Neural cell (in vitro differentiated cells): ENCODE data around the gene ITFG1. TPM values are rescaled to one million over a fixed set of nuclear protein-coding genes. Genes with fewer than 3 reads are reported as not detected.

Source experiments
- H2AFZ ChIP-seq: fragments of 200-600, 300-800 bp; sonication (generic), shearing (Covaris generic); 2 replicates; pipeline ENCODE4 v1.6.0; 2014; ENCODE audit warnings: low read depth, mild to moderate bottlenecking, antibody characterized with exemption, low read length, moderate library complexity
- H3F3A ChIP-seq: fragments of 200-600 bp; shearing (Covaris generic); 2 replicates; pipeline ENCODE4 v1.6.1; 2016; ENCODE audit warnings: mild to moderate bottlenecking, moderate library complexity, mixed read lengths, antibody characterized with exemption, low read length; ENCODE audit not compliant: insufficient read depth, poor library complexity, severe bottlenecking
- H3K27ac ChIP-seq: fragments of 200-600, 300-800 bp; sonication (generic), shearing (Covaris generic); 2 replicates; pipeline ENCODE4 v1.5.1; 2014; ENCODE audit warnings: mild to moderate bottlenecking, low read length, moderate library complexity
- H3K27me3 ChIP-seq: fragments of 300-800, 200-600 bp; sonication (generic), shearing (Covaris generic); 2 replicates; pipeline ENCODE4 v1.6.0; 2014; ENCODE audit warnings: mild to moderate bottlenecking, low read depth, low read length, moderate library complexity; ENCODE audit not compliant: insufficient read depth
- H3K36me3 ChIP-seq: fragments of 300-800, 200-600 bp; sonication (generic), shearing (Covaris generic); 2 replicates; pipeline ENCODE4 v1.5.1; 2014; ENCODE audit warnings: mild to moderate bottlenecking, antibody characterized with exemption, low read length, moderate library complexity; ENCODE audit not compliant: insufficient read depth
- H3K4me2 ChIP-seq: fragments of 300-800, 200-600 bp; sonication (generic), shearing (Covaris generic); 2 replicates; pipeline ENCODE4 v1.6.0; 2014; ENCODE audit warnings: mild to moderate bottlenecking, low read length
- H3K4me3 ChIP-seq: fragments of 300-800, 200-600 bp; sonication (generic), shearing (Covaris generic); 2 replicates; pipeline ENCODE4 v1.5.1; 2014; ENCODE audit warnings: mild to moderate bottlenecking, low read length, moderate library complexity
- H3K79me2 ChIP-seq: fragments of 200-600 bp; shearing (Covaris generic); replicated peaks from 2 replicates; pipeline ENCODE4 v1.6.0; 2014; ENCODE audit warnings: mild to moderate bottlenecking, low read length, moderate library complexity; ENCODE audit not compliant: insufficient read depth
- H3K9ac ChIP-seq: fragments of 300-800, 200-600 bp; sonication (generic), shearing (Covaris generic); 2 replicates; pipeline ENCODE4 v1.6.1; 2016; ENCODE audit warnings: mild to moderate bottlenecking, low read length, mixed read lengths
- H3K9me2 ChIP-seq: fragments of 200-600 bp; shearing (Covaris generic); 2 replicates; pipeline ENCODE4 v1.6.1; 2016; ENCODE audit warnings: mild to moderate bottlenecking, low read length, mixed read lengths; ENCODE audit not compliant: insufficient read depth
- H3K9me3 ChIP-seq: fragments of 200-600, 300-800 bp; sonication (generic), shearing (Covaris generic); 2 replicates; pipeline ENCODE4 v1.6.1; 2016; ENCODE audit warnings: mild to moderate bottlenecking, mixed run types, low read length, moderate library complexity, mixed read lengths
- H4K20me1 ChIP-seq: fragments of 200-600 bp; shearing (Covaris generic); 2 replicates; pipeline ENCODE4 v1.6.1; 2016; ENCODE audit warnings: mild to moderate bottlenecking, mixed run types; ENCODE audit not compliant: insufficient read depth
- EP300 ChIP-seq: fragments of 450-650 bp; conservative IDR thresholded peaks from 2 replicates; pipeline ENCODE4 v1.6.1; 2014; ENCODE audit warnings: antibody characterized with exemption, mild to moderate bottlenecking, moderate library complexity; ENCODE audit not compliant: poor library complexity, severe bottlenecking
- EZH2 ChIP-seq: fragments of 200-600, 300-800 bp; shearing (Covaris generic), sonication (generic); IDR thresholded peaks from 2 replicates; pipeline ENCODE4 v1.6.1; 2014; ENCODE audit warnings: antibody characterized with exemption, low read length, borderline replicate concordance, mild to moderate bottlenecking; ENCODE audit not compliant: insufficient read depth, poor library complexity, severe bottlenecking
- MXI1 ChIP-seq: fragments of 450-650 bp; conservative IDR thresholded peaks from 2 replicates; pipeline ENCODE4 v1.6.1; 2014; ENCODE audit warnings: antibody characterized with exemption, mild to moderate bottlenecking; ENCODE audit not compliant: poor library complexity, severe bottlenecking
- POLR2AphosphoS5 ChIP-seq: IDR thresholded peaks from 2 replicates; pipeline ENCODE4 v1.6.1; 2012
- RAD21 ChIP-seq: fragments of 450-650 bp; conservative IDR thresholded peaks from 2 replicates; pipeline ENCODE4 v1.6.1; 2014; ENCODE audit warnings: antibody characterized with exemption, mild to moderate bottlenecking, moderate library complexity
- SMC3 ChIP-seq: fragments of 450-650 bp; conservative IDR thresholded peaks from 2 replicates; pipeline ENCODE4 v1.6.1; 2014; ENCODE audit warnings: antibody characterized with exemption, mild to moderate bottlenecking, moderate library complexity; ENCODE audit not compliant: poor library complexity
- TAF1 ChIP-seq: IDR thresholded peaks from 2 replicates; pipeline ENCODE4 v1.6.1; 2012; ENCODE audit warnings: low read depth
- polyA plus RNA-seq: library from polyadenylated mRNA; depleted of rRNA; stranded (reverse); fragments of >200 nt; gene quantifications from 2 replicates; pipeline ENCODE4 v1.2.3, GENCODE V29; 2014
- TF ChIP-seq, protein P1 (sequence below): IDR thresholded peaks from 2 replicates; pipeline ENCODE4 v1.6.1; 2012; ENCODE audit warnings: borderline replicate concordance
- TF ChIP-seq, protein P2 (sequence below): fragments of 450-650 bp; IDR thresholded peaks from 2 replicates; pipeline ENCODE4 v1.5.1; 2014; ENCODE audit warnings: antibody characterized with exemption, mild to moderate bottlenecking, moderate library complexity; ENCODE audit not compliant: poor library complexity, severe bottlenecking

Gene ITFG1
- polyA plus RNA-seq, 1 donor from 2014 or later: 155 TPM

DNA sequence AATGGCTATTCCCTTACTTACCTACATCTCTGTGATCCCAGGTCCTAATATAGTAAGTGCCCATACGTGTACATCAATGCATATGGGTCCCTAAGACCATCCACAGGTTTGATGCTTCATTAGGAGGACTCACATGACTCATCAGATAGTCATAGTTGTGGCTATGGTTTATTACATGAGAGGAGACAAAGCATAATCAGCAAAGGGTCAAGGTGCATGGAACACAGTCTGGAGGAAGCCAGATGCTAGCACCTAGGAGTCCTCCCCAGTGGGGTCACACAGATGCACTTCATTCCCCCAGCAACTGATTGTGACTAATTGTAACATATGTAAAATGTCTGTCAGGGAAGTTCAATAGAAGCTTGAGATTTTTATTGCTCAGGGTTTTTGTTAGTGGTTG lies 43.1 kb upstream of the ITFG1 start:
- no peaks in the 10 kb centered on the region for H3F3A ChIP-seq
- H3K9ac ChIP-seq: no peak overlapping the region
- H3K27me3 ChIP-seq: no peaks in the 10 kb centered on the region
- no peaks in the 10 kb centered on the region for H3K79me2 ChIP-seq
- H3K4me2 ChIP-seq: no peak overlapping the region
- no peak overlapping the region for H3K27ac ChIP-seq
- H3K4me3 ChIP-seq: no peak overlapping the region
- H4K20me1 ChIP-seq: no peaks in the 10 kb centered on the region
- TF ChIP-seq TAF1: no peak
- no peak for TF ChIP-seq RAD21
- TF ChIP-seq POLR2AphosphoS5: no peak
- TF ChIP-seq MXI1: no peak
- TF ChIP-seq EP300: no peak
- TF ChIP-seq, protein P1, sequence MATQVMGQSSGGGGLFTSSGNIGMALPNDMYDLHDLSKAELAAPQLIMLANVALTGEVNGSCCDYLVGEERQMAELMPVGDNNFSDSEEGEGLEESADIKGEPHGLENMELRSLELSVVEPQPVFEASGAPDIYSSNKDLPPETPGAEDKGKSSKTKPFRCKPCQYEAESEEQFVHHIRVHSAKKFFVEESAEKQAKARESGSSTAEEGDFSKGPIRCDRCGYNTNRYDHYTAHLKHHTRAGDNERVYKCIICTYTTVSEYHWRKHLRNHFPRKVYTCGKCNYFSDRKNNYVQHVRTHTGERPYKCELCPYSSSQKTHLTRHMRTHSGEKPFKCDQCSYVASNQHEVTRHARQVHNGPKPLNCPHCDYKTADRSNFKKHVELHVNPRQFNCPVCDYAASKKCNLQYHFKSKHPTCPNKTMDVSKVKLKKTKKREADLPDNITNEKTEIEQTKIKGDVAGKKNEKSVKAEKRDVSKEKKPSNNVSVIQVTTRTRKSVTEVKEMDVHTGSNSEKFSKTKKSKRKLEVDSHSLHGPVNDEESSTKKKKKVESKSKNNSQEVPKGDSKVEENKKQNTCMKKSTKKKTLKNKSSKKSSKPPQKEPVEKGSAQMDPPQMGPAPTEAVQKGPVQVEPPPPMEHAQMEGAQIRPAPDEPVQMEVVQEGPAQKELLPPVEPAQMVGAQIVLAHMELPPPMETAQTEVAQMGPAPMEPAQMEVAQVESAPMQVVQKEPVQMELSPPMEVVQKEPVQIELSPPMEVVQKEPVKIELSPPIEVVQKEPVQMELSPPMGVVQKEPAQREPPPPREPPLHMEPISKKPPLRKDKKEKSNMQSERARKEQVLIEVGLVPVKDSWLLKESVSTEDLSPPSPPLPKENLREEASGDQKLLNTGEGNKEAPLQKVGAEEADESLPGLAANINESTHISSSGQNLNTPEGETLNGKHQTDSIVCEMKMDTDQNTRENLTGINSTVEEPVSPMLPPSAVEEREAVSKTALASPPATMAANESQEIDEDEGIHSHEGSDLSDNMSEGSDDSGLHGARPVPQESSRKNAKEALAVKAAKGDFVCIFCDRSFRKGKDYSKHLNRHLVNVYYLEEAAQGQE: no peak
- no peak for TF ChIP-seq SMC3
- TF ChIP-seq, protein P2, sequence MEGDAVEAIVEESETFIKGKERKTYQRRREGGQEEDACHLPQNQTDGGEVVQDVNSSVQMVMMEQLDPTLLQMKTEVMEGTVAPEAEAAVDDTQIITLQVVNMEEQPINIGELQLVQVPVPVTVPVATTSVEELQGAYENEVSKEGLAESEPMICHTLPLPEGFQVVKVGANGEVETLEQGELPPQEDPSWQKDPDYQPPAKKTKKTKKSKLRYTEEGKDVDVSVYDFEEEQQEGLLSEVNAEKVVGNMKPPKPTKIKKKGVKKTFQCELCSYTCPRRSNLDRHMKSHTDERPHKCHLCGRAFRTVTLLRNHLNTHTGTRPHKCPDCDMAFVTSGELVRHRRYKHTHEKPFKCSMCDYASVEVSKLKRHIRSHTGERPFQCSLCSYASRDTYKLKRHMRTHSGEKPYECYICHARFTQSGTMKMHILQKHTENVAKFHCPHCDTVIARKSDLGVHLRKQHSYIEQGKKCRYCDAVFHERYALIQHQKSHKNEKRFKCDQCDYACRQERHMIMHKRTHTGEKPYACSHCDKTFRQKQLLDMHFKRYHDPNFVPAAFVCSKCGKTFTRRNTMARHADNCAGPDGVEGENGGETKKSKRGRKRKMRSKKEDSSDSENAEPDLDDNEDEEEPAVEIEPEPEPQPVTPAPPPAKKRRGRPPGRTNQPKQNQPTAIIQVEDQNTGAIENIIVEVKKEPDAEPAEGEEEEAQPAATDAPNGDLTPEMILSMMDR: no peak
- no peak for TF ChIP-seq EZH2
- H3K9me3 ChIP-seq: no peaks in the 10 kb centered on the region
- no peaks in the 10 kb centered on the region for H3K9me2 ChIP-seq
- no peaks in the 10 kb centered on the region for H3K36me3 ChIP-seq
- no peak overlapping the region for H2AFZ ChIP-seq

DNA sequence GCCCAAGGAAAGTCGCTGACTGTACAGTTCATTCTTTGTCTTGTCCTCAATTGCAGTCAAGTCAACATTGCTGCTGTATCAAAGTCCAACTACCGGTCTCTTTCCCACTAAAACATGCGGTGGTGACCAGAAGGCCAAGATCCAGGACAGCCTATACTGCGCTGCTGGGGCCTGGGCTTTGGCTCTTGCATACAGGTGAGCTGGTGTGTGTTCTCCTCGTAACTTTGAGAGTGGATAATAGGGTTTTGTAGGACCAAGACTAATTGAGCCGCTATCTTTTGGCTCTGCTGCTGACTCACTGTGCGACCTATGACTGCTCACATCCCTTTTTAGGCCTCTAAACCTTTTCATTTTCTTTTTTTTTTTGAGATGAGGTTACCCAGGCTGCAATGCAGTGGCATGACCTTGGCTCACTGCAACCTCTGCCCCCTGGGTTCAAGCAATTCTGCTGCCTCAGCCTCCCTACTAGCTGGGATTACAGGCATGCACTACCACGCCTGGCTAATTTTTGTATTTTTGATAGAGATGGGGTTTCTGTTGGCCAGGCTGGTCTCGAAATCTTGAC lies 38.9 kb upstream of the ITFG1 start:
- Histone ChIP-seq H3K9ac (no peak overlapping the region), H3K27ac (no peak overlapping the region)
- no peak for TF ChIP-seq TAF1
- no peak for TF ChIP-seq POLR2AphosphoS5
- TF ChIP-seq, protein P2: no peak
- no peak for TF ChIP-seq SMC3
- TF ChIP-seq EZH2: no peak
- no peak for TF ChIP-seq EP300
- TF ChIP-seq RAD21: no peak
- TF ChIP-seq MXI1: no peak
- TF ChIP-seq, protein P1: no peak

More for the DNA sequence above, 38.9 kb upstream of the ITFG1 start:
- H3K9me3 ChIP-seq: no peaks in the 10 kb centered on the region
- H3K4me2 ChIP-seq: no peak overlapping the region
- H3K79me2 ChIP-seq: no peaks in the 10 kb centered on the region
- no peaks in the 10 kb centered on the region for H3K27me3 ChIP-seq
- no peaks in the 10 kb centered on the region for H4K20me1 ChIP-seq
- H3F3A ChIP-seq: no peaks in the 10 kb centered on the region
- no peaks in the 10 kb centered on the region for H3K9me2 ChIP-seq
- H3K4me3 ChIP-seq: no peak overlapping the region
- no peaks in the 10 kb centered on the region for H3K36me3 ChIP-seq
- H2AFZ ChIP-seq: no peak overlapping the region
